ENCODE measurements around the gene IGSF21.

DNA sequence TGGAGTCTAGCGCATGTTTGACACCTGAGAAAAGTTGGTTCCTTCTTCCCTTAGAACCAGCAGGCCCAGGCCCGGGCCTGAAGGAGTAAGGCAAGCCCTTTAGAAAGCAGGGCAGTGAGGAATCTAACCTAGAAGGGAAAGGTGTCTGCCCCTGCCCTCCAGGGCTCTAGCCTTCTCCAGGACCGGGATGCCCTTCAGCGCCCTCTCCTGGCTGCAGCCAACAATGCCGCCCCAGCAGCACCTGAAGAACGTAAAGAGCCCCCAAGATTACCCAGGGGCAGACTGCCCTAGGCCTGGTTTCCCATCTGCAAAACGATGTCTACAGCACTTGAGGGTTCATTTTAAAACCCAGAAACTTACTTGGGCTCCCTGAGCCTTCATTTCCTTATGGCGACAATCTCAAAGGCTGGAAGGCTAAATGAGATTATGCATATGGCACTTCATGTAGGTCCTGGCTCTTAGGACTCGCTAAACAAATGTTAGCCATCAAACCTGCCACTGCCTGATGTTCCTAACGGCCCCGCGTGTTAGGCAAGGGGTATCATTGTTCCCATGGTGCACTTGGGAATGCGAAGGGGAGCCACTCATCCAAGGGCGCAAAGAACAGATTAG, 266.4 kb downstream of the IGSF21 start:
- TF ChIP-seq GATA2 (IDR thresholded peaks at IDR 0.05; ENCODE audit: low read depth, low read length), result no peak
- TF ChIP-seq GATA3 (IDR thresholded peaks at IDR 0.05; ENCODE audit: low read depth, low read length), result no peak

All from SH-SY5Y (cell line).